Sigmoid colon (tissue), 4 donors: ENCODE measurements around the gene TMEM143.

Experiments
- EP300 ChIP-seq, 4 donors: sonication (generic); formaldehyde crosslinking; IDR thresholded peaks; one replicate each; pipeline ENCODE4 v1.6.1; 2017; ENCODE audit warnings: antibody characterized with exemption in 4 of 4
- POLR2A ChIP-seq, 2 donors: fragments of 450-650 bp; IDR thresholded peaks; one replicate each; pipeline ENCODE4 v1.6.1; 2016; ENCODE audit warnings: antibody characterized with exemption in 2 of 2, mild to moderate bottlenecking in 2 of 2, moderate library complexity in 2 of 2
- POLR2AphosphoS5 ChIP-seq, 4 donors: sonication (generic); formaldehyde crosslinking; IDR thresholded peaks; one replicate each; pipeline ENCODE4 v1.6.1; 2017; ENCODE audit warnings: antibody characterized with exemption in 4 of 4
- TF ChIP-seq, protein P1 (sequence below), 4 experiments: fragments of 450-650 bp in 3 of 4; fragments of 200-600 bp in 1 of 4; IDR thresholded peaks; one replicate each; pipeline ENCODE4 v1.5.1; 2016 to 2019; ENCODE audit warnings: antibody characterized with exemption in 4 of 4, mild to moderate bottlenecking in 3 of 4, moderate library complexity in 2 of 4

- peak; percentile 64 to 70 for TF ChIP-seq POLR2A (IDR thresholded peaks at IDR 0.05)
- peak; percentile 78 to 85 (median 78) for TF ChIP-seq POLR2AphosphoS5 (IDR thresholded peaks at IDR 0.05)
- TF ChIP-seq, protein P1, sequence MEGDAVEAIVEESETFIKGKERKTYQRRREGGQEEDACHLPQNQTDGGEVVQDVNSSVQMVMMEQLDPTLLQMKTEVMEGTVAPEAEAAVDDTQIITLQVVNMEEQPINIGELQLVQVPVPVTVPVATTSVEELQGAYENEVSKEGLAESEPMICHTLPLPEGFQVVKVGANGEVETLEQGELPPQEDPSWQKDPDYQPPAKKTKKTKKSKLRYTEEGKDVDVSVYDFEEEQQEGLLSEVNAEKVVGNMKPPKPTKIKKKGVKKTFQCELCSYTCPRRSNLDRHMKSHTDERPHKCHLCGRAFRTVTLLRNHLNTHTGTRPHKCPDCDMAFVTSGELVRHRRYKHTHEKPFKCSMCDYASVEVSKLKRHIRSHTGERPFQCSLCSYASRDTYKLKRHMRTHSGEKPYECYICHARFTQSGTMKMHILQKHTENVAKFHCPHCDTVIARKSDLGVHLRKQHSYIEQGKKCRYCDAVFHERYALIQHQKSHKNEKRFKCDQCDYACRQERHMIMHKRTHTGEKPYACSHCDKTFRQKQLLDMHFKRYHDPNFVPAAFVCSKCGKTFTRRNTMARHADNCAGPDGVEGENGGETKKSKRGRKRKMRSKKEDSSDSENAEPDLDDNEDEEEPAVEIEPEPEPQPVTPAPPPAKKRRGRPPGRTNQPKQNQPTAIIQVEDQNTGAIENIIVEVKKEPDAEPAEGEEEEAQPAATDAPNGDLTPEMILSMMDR (IDR thresholded peaks at IDR 0.05), result peak in 3 of 4 experiments; percentile 68 to 93 (median 75)
- no peak for TF ChIP-seq EP300 (IDR thresholded peaks at IDR 0.05)
These were observed 27.6 kb upstream of the TMEM143 start, which contains the start of gene KDELR1 for GRCh38 chr19:48391100-48392005.
